ENCODE data around the gene FA2H. TPM values are rescaled to one million over a fixed set of nuclear protein-coding genes. Genes with fewer than 3 reads are reported as not detected.
"Not testable (repeated sequence)": the region's sequence is repeated elsewhere in the genome, so short reads cannot be mapped to it uniquely, and the experiment has no call there.

Gene FA2H
- polyA plus RNA-seq, 3 donors: 3.9 to 4.7 (median 4.2) TPM

DNA sequence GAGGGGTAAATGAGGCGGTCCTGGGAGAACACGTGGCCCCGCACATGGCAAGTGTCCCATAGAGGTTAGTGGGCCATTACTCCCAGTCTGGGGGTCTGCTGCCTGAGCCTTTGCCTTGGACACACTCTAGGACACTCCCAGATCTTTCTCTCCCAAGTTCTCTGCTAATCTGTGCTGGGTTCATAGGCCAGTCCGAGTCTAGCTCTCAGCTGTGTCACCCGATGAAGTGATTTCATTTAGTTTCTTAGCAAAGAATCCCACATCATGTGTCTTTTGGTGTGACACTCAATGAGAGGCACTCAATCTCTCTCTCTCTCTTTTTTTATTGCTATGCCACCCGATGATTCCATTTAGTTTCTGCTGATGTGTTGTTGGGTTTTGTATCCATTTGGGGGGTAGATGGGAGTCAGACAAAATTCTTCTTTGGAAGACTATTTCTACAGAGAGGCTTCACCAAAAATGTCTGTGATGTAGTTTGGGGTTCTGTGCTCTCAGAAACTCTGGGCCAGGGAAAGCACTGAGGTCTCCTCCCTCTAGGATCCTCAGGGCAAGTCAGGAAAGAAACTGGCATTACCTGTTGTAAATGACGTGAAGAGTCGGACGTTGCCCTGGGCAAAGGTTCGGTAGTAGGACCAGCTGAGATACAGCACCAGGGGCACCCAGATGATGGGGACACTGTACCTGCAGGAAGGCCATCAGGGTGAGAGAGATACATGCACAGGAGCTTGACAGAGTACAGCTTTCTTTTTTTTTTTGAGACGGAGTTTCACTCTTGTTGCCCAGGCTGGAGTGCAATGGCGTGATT is 48.8 kb downstream of the FA2H start:
- no peak for DNase-seq

DNA sequence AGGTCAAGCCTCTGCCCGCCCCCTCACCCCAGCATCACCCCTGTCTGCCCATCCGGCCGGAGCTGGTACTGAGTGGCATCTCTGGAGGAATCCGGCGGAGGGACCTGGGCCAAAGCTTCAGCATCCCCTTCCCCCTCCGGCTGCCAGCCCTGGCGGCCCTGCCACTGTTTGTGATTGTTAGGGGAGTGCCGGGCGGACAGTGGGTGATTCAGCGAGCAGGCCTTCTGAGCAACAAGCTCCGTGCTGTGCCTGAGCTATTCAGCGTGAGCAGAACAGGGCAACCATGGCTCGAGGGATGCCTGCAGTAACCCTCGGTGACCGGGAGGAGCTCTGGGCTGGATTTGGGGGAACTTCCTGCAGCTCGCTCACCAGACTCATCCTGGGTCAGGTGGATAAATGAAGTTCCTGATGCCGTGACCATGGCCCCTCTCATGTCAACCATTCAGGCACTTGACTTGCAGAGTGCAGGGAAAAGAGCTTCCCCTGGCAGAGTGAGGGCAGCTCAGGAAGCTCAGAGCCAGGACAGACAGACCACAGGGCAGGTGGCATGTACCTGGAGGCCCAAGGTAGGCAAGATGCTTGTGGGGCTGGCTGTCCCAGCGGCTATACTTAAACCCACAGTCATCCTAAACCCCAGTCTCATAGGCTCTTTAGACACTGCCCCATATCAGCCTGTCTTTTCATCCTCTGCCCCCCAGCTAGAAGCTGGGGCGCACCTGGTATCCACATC is 49.6 kb downstream of the FA2H start:
- DNase-seq: no peak

- no peak for DNase-seq
Measured at GRCh38 chr16:74723256-74723655, 51.4 kb downstream of the FA2H start.

DNA sequence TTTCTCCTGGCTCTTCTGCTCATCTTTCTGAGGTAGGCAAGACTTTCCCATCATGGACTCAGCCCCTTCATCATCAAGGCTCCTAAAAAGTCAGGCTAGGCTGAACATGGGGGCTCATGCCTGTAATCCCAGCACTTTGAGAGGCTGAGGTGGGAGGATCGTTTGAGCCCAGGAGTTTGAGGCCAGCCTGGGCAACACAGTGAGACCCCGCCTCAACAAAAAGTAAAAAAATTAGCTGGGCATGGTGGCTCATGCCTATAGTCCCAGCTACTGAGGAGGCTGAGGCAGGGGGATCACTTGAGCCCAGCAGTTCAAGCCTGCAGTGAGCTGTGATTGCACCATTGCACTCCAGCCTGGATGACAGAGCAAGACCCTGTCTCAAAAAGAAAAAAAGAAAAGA is 52.5 kb downstream of the FA2H start:
- DNase-seq: not testable (repeated sequence)

GRCh38 chr16:74721716-74722115 is 52.9 kb downstream of the FA2H start:
- DNase-seq: no peak

DNA sequence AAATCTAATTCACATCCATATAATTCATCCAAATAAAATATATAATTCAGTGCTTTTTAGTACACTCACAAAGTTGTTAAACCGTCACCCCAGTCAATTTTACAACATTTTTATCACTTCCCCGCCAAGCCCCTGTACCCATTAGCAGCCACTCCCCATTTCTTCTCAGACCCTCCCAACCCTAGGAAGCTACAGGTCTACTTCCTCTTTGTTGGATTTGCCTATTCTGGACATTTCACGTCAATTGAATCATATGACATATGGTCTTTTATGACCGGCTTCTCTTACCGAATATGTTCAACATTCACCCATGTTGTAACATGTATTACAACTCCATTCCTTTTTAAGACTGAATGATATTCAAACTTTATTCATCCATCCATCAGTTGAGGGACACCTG is 54.0 kb downstream of the FA2H start:
- DNase-seq: no peak

DNA sequence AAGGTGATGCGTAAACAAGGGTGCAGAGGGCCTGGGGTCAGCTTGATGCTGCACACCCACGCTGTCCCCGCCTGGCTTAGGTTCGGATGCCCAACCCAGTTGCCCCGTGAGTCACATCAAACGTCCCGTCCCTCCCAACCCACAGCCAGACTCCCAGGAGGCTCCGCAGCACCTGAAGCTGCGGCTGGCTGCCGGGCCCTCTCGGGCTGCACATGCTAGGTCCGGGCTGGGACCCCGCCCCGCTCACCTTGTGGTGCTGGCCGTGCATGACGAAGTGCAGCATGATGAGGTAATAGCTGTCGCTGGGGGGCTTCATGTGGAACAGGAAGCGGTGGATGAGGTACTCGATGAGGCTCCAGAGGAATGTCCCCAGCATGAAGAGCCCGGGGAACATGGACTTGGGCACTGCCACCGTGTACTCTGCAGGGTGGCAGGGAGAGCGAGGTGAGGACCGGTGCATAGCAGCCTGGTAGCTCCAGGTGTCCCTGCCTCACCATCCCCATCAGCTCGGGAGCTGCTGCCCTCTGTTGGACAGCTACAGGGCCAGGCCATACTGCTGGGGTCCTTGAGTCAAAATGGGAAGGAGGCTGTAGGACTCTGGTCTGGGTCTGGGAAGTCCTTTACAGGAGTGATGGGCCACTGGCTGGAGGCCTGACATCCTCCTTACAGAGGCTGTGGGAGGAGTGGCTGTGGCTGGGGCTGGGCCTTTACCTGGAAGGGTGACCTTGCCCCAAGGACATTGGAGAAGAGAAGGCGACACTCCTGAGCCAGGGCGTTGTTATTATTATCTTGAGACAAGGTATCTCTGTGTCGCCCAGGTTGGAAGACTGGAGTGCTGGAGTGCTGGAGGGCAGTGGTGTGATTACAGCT is 55.6 kb downstream of the FA2H start:
- DNase-seq: no peak

DNA sequence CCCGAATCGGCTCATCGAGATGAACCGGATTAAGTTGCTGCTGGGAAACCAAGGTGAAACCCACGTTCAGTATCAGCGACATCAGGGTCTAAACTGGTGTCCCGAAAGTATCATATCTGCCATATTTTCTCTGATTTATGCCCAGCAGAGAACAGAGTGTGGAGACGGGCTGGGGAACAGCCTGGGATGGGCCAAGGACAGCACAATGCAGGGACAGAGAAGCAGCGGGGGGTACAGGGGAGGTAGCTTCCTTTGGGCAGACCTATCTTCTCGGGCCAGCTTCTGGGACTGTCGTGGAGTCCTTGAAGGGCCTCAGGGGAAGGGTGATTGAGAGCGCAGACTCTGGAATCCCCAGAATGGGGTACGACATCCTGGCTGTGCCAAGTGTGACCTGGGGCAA is 56.5 kb downstream of the FA2H start:
- DNase-seq: no peak

GRCh38 chr16:74717367-74717766 is 57.3 kb downstream of the FA2H start:
- DNase-seq: no peak

DNA sequence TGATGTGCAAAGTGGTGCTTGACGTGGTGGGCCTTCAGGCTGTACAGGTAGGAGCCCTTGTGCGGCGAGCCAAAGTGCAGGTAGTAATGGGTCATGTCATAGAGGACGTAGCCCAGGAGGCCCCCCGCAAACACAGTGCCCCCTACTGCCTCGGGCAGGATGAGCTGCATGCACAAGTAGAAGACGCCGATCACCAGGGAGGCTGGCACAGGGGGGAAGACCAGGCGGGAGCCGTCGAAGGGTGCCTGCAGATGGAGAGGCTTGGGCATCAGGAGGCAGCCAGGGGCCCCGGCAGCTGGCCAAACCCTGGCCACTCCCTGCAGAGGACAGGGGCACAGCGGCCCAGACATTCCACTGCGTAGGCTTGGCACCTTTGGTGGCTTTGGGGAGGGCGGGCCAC is 58.3 kb downstream of the FA2H start:
- DNase-seq: no peak

DNA sequence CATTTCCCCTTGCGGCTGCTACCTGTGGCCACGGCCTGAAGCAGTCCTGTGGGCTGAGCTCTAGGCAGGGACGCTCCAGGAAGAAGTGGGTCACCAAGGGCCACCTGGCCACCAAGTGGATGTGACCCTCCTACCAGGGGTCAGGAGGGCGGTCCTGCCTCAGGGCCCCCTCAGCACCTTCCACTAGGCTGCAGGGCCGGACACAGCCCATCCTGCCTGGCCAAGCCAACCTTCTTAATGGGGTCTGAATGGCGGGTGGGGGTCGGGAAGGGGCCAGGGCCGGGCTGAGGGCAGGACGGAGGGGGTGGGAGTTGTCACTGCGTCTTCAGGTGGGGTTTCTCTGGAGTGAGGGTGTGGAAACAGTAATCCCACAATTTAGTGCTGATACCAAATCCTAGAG is 60.7 kb downstream of the FA2H start:
- no peak for DNase-seq

- DNase-seq: no peak
Measured at GRCh38 chr16:74713325-74713724, 61.3 kb downstream of the FA2H start.

- no peak for DNase-seq
Measured at GRCh38 chr16:74711938-74712337, 62.7 kb downstream of the FA2H start.

GRCh38 chr16:74710401-74710800 is 64.2 kb downstream of the FA2H start:
- no peak for DNase-seq

- DNase-seq: peak; percentile 63
Measured at GRCh38 chr16:74709441-74709877, 65.2 kb downstream of the FA2H start.

GRCh38 chr16:74700438-74701225 is 74.0 kb downstream of the FA2H start, which contains the start of gene MLKL:
TSS of gene MLKL (minus strand) at chr16:74700862. CDS start at chr16:74695757, 5,105 bp downstream.
- DNase-seq: peak; percentile 26

DNA sequence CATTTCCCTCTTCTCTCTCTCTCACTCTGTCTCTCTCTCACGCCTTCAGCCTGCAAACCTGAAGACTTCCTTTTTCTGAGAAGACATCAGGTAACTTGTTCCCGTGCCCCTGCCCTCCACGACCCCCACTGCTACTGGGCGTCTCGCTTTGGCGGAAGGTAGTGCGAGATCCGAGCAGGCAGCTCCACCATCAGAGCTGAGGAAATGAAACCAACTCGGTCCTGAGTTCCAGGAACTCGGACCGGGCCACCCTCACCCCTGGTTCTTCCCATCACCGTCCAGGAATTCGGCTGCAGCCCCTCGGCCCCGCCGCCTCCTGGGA is 74.5 kb downstream of the FA2H start:
- DNase-seq: no peak

DNA sequence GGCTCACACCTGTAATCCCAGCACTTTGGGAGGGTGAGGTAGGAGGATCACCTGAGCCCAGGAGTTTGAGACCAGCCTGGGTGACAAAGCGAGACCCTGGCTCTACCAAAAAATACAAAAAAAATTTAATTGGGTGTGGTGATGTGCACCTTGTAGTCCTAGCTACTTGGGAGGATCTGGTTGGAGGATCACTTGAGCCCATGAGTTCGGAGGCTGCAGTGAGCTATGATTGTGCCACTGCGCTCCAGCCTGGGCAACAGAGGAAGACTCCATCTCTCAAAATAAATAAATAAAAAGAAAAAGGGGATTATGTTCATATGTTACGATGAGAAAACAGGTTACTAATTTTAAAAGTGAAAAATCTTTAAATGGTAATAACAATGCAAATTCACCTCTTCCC is 75.0 kb downstream of the FA2H start:
- no peak for DNase-seq

DNA sequence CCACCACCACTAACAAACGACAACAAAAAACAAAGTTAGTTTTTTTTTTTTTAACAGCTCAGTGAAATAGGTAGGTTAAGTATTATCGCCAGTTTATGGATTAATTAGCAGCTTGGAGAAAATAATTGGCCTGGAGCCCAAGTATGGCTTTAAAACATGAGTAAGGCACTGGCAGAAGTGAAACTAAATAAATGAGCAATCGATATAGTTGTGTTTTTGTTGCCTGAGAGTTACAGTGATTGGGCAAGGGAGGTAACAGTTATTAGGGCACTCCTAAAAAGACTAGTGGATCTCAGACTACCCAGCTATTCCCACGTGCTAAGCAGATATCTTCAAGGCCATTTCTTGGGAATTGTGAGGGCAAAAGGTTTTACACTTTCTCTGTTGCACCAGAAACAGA is 76.4 kb downstream of the FA2H start:
- no peak for DNase-seq

DNA sequence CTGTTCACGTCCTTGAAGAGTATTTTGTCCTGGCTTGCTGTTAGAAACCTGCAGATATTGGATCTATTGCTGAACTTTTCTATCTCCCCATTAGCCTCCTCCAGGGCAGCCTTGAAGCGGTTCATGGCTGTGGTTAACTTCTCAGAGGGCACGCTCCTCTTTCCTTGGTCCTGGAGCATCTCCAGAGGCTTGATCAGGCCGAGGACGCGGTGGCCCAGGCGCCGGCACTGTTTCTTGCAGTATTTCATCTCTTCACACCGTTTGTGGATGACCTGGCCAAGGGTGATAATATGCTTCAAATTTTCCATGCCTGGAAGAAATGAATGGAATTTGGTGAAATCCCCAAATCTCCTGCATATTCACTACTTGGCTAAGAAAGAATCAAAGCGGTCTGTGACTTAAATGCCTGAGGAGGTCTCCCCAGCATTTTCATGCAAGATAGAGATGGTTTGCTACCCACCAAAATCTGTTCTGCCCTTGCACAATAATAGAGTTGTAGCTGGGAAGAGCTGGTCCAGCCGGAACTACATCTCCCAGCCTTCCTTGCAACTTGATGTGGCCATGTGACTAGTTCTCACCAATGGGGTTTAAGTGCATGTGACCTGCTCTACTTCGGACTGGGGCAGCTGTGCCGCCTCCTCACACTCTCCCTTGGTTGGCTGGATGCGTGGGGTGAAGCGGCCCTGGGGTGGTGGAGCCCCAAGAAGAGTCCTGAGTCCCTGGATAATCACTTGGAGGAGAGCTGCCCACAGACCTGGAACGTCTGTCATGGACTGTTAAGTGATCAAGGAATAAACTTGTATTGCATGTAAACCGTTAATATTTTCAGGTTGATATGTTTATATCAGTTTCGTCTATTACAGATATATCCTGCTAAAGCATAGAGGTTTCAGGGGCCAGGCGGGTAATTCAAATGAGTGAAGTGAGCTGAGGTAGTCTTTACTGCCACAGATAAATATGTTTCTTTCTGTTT is 78.9 kb downstream of the FA2H start:
- peak; percentile 71 for DNase-seq
